ENCODE data around the gene SHISA5.
"Not testable (repeated sequence)": the region's sequence is repeated elsewhere in the genome, so short reads cannot be mapped to it uniquely, and the experiment has no call there.

The SHISA5 gene

GRCh38 chr3:48518638-48519276 is 14.8 kb upstream of the SHISA5 start:
- no peak for DNase-seq

- DNase-seq, result no peak
These were observed 14.1 kb upstream of the SHISA5 start for GRCh38 chr3:48518069-48518468.

GRCh38 chr3:48516571-48516970 is 12.6 kb upstream of the SHISA5 start:
- DNase-seq, result no peak

- DNase-seq, result no peak
These were observed 10.7 kb upstream of the SHISA5 start for GRCh38 chr3:48514431-48515227.

- DNase-seq, result no peak
These were observed 7.6 kb upstream of the SHISA5 start for GRCh38 chr3:48511551-48511950.

GRCh38 chr3:48507256-48508061 is 3.5 kb upstream of the SHISA5 start:
- DNase-seq, result peak; percentile 77

GRCh38 chr3:48505968-48506504 is 2.1 kb upstream of the SHISA5 start:
- DNase-seq, result no peak

- no peak for DNase-seq
These were observed 1.2 kb upstream of the SHISA5 start for GRCh38 chr3:48505146-48505545.

- DNase-seq, result no peak
These were observed 448 bp downstream of the SHISA5 start for GRCh38 chr3:48503401-48504050.

GRCh38 chr3:48502728-48503168 is 1.2 kb downstream of the SHISA5 start:
- no peak for DNase-seq

GRCh38 chr3:48502121-48502520 is 1.9 kb downstream of the SHISA5 start:
- no peak for DNase-seq

GRCh38 chr3:48501196-48501595 is 2.8 kb downstream of the SHISA5 start:
- DNase-seq, result no peak

GRCh38 chr3:48500656-48501055 is 3.3 kb downstream of the SHISA5 start:
- DNase-seq, result no peak

- DNase-seq, result peak; percentile 35
These were observed 10.8 kb downstream of the SHISA5 start for GRCh38 chr3:48493203-48493501.

- peak; percentile 91 for DNase-seq
These were observed 11.3 kb downstream of the SHISA5 start for GRCh38 chr3:48492461-48493202.

GRCh38 chr3:48486952-48487351 is 17.0 kb downstream of the SHISA5 start:
- DNase-seq, result no peak

- not testable (repeated sequence) for DNase-seq
These were observed 21.2 kb downstream of the SHISA5 start for GRCh38 chr3:48482822-48483221.

GRCh38 chr3:48480891-48481290 is 23.1 kb downstream of the SHISA5 start:
- DNase-seq, result not testable (repeated sequence)

- no peak for DNase-seq
These were observed 25.1 kb downstream of the SHISA5 start for GRCh38 chr3:48478626-48479555.

GRCh38 chr3:48477959-48478520 is 25.9 kb downstream of the SHISA5 start:
- no peak for DNase-seq
